GM21619 (cell line): ENCODE data around the gene RBFOX2.
"Not testable (repeated sequence)": the region's sequence is repeated elsewhere in the genome, so short reads cannot be mapped to it uniquely, and the experiment has no call there.

Experiments
- ATAC-seq: cut with Tn5 transposase; IDR thresholded peaks from one replicate; pipeline ENCODE4 v1.9.1; 2021; ENCODE audit not compliant: unreplicated experiment

The RBFOX2 gene

GRCh38 chr22:36044517-36044916 is 15.9 kb upstream of the RBFOX2 start:
- ATAC-seq = not testable (repeated sequence)

- no peak for ATAC-seq
Measured at GRCh38 chr22:36042240-36042639, 13.6 kb upstream of the RBFOX2 start.

GRCh38 chr22:36039125-36039524 is 10.5 kb upstream of the RBFOX2 start:
- no peak for ATAC-seq

- ATAC-seq = no peak
Measured at GRCh38 chr22:36037102-36037758, 8.6 kb upstream of the RBFOX2 start.

- no peak for ATAC-seq
Measured at GRCh38 chr22:36036167-36036624, 7.6 kb upstream of the RBFOX2 start.

- no peak for ATAC-seq
Measured at GRCh38 chr22:36032611-36033010, 4.0 kb upstream of the RBFOX2 start.

GRCh38 chr22:36029406-36029755 is 757 bp upstream of the RBFOX2 start:
- no peak for ATAC-seq

- no peak for ATAC-seq
Measured at GRCh38 chr22:36027935-36028645, 534 bp downstream of the RBFOX2 start.

- ATAC-seq = no peak
Measured at GRCh38 chr22:36027579-36027934, 1.1 kb downstream of the RBFOX2 start.

GRCh38 chr22:36026741-36027140 is 1.9 kb downstream of the RBFOX2 start:
- no peak for ATAC-seq

GRCh38 chr22:36022697-36023096 is 5.9 kb downstream of the RBFOX2 start:
- ATAC-seq = no peak

- ATAC-seq = no peak
Measured at GRCh38 chr22:36022162-36022561, 6.5 kb downstream of the RBFOX2 start.

GRCh38 chr22:36021606-36022153 is 6.9 kb downstream of the RBFOX2 start:
- ATAC-seq = no peak

- not testable (repeated sequence) for ATAC-seq
Measured at GRCh38 chr22:36020865-36021264, 7.8 kb downstream of the RBFOX2 start.

GRCh38 chr22:36017651-36018091 is 11.0 kb downstream of the RBFOX2 start:
- ATAC-seq = no peak

GRCh38 chr22:36016684-36017083 is 11.9 kb downstream of the RBFOX2 start:
- ATAC-seq = no peak

- ATAC-seq = no peak
Measured at GRCh38 chr22:36015811-36016529, 12.7 kb downstream of the RBFOX2 start.

- ATAC-seq = no peak
Measured at GRCh38 chr22:36015155-36015810, 13.3 kb downstream of the RBFOX2 start.

GRCh38 chr22:36014546-36015074 is 14.0 kb downstream of the RBFOX2 start:
- no peak for ATAC-seq

- no peak for ATAC-seq
Measured at GRCh38 chr22:36012332-36012731, 16.3 kb downstream of the RBFOX2 start.

- ATAC-seq = no peak
Measured at GRCh38 chr22:36010882-36011281, 17.7 kb downstream of the RBFOX2 start.
